H1 (cell line): Measurements from ENCODE around the gene CCNYL1. TPM values are rescaled to one million over a fixed set of nuclear protein-coding genes. Genes with fewer than 3 reads are reported as not detected.

Experiments used
- CTCF ChIA-PET: fragments of 300-600 bp; sonication (Branson Sonifier 250); formaldehyde crosslinking; loops from one replicate; lab custom pipeline; 2021; ENCODE audit not compliant: partially characterized antibody; lab: Charles Lee
- POLR2A ChIA-PET: fragments of 300-600 bp; sonication (Branson Sonifier 250); formaldehyde crosslinking; loops from one replicate; lab custom pipeline; 2021; ENCODE audit warnings: inconsistent platforms; ENCODE audit not compliant: partially characterized antibody; lab: Charles Lee
- DNase-seq, 2 experiments: peaks; one replicate each; pipeline versions ENCODE4 v3.0.0 to v3.0.0-alpha.2; 2010 to 2022; ENCODE audit warnings: low spot score in 2 of 2, low read depth in 1 of 2, mixed read lengths in 1 of 2
- FAIRE-seq: peaks from 2 replicates; lab custom pipeline; 2011; peaks lifted over from hg19 to GRCh38; lab: Jason Lieb, UNC
- H2AFZ ChIP-seq: 2 replicates; pipeline ENCODE4 v1.8.1; 2012; ENCODE audit warnings: low read length, inconsistent platforms
- H2AK5ac ChIP-seq: 2 replicates; pipeline ENCODE4 v1.6.1; 2013; ENCODE audit warnings: low read depth, low read length
- H2BK120ac ChIP-seq: replicated peaks from 2 replicates; pipeline ENCODE3; 2013; ENCODE audit warnings: low read depth, low read length, inconsistent platforms
- H2BK12ac ChIP-seq: 2 replicates; pipeline ENCODE4 v1.6.1; 2013; ENCODE audit warnings: low read depth, low read length
- H2BK15ac ChIP-seq: 2 replicates; pipeline ENCODE4 v1.6.1; 2013; ENCODE audit warnings: low read length
- H2BK20ac ChIP-seq: 2 replicates; pipeline ENCODE4 v1.6.1; 2013; ENCODE audit warnings: low read length
- H2BK5ac ChIP-seq: 2 replicates; pipeline ENCODE4 v1.6.1; 2013; ENCODE audit warnings: low read depth, low read length
- H3K14ac ChIP-seq: 2 replicates; pipeline ENCODE4 v1.6.1; 2013; ENCODE audit warnings: inconsistent platforms; ENCODE audit not compliant: insufficient read length
- H3K18ac ChIP-seq: 2 replicates; pipeline ENCODE4 v1.6.1; 2013; ENCODE audit warnings: low read length; ENCODE audit errors: extremely low read depth
- H3K23ac ChIP-seq: 2 replicates; pipeline ENCODE4 v1.6.1; 2013; ENCODE audit warnings: inconsistent platforms; ENCODE audit not compliant: insufficient read length
- H3K23me2 ChIP-seq: 2 replicates; pipeline ENCODE4 v1.6.1; 2013; ENCODE audit warnings: low read depth, low read length
- H3K27ac ChIP-seq: 2 replicates; pipeline ENCODE4 v1.6.1; 2011; ENCODE audit warnings: low read depth, low read length, inconsistent platforms
- H3K27me3 ChIP-seq, 4 experiments: replicated peaks in 1 of 4; 1 replicate in 1 of 4; 2 replicates in 3 of 4; pipeline versions ENCODE4 v1.6.1 to v1.8.1; 2011 to 2013; ENCODE audit warnings: low read length in 3 of 4, mild to moderate bottlenecking in 3 of 4, inconsistent platforms in 2 of 4, mixed read lengths in 2 of 4, moderate library complexity in 1 of 4; ENCODE audit not compliant: control insufficient read depth in 3 of 4, insufficient read depth in 3 of 4; ENCODE audit errors: extremely low read depth in 1 of 4
- H3K36me3 ChIP-seq, 4 experiments: 2 replicates each; pipeline versions ENCODE4 v1.6.1 to v1.8.1; 2011 to 2013; ENCODE audit warnings: mild to moderate bottlenecking in 4 of 4, low read length in 3 of 4, moderate library complexity in 2 of 4, control low read depth in 1 of 4, inconsistent platforms in 1 of 4; ENCODE audit not compliant: insufficient read depth in 4 of 4, control insufficient read depth in 2 of 4
- H3K4ac ChIP-seq: replicated peaks from 2 replicates; pipeline ENCODE3; 2013; ENCODE audit warnings: low read length, low read depth, mixed read lengths, inconsistent platforms; ENCODE audit not compliant: insufficient read length
- H3K4me1 ChIP-seq, 4 experiments: replicated peaks in 1 of 4; 1 replicate in 1 of 4; 2 replicates in 3 of 4; pipeline versions ENCODE4 v1.6.1 to v1.8.1; 2011 to 2013; ENCODE audit warnings: low read length in 3 of 4, inconsistent platforms in 2 of 4, mixed read lengths in 1 of 4; ENCODE audit not compliant: insufficient read depth in 4 of 4, control insufficient read depth in 3 of 4
- H3K4me2 ChIP-seq, 2 experiments: 2 replicates each; pipeline versions ENCODE4 v1.6.1 to v1.8.1; 2011 to 2013; ENCODE audit warnings: low read depth in 2 of 2, low read length in 2 of 2, control low read depth in 1 of 2, inconsistent platforms in 1 of 2, mild to moderate bottlenecking in 1 of 2; ENCODE audit not compliant: insufficient read depth in 1 of 2
- H3K4me3 ChIP-seq, 4 experiments: fragments of 200-600, 300-600 bp in 1 of 4; sonication (generic), shearing (Covaris generic), sonication (Bioruptor Twin) in 1 of 4; 2 replicates each; pipeline versions ENCODE4 v1.5.1 to v1.8.1; 2011 to 2016; ENCODE audit warnings: low read length in 4 of 4, low read depth in 3 of 4, control low read depth in 2 of 4, inconsistent platforms in 2 of 4, mild to moderate bottlenecking in 2 of 4, mixed read lengths in 1 of 4, moderate library complexity in 1 of 4; ENCODE audit not compliant: insufficient read depth in 2 of 4; ENCODE audit errors: extremely low read depth in 1 of 4
- H3K56ac ChIP-seq: replicated peaks from 2 replicates; pipeline ENCODE3; 2013; ENCODE audit warnings: low read depth, mild to moderate bottlenecking, mixed read lengths, low read length, inconsistent platforms; ENCODE audit not compliant: insufficient read length
- H3K79me1 ChIP-seq: 2 replicates; pipeline ENCODE4 v1.6.1; 2013; ENCODE audit warnings: low read depth, low read length, control low read depth
- H3K79me2 ChIP-seq, 2 experiments: 2 replicates each; pipeline versions ENCODE4 v1.6.1 to v1.8.1; 2012 to 2013; ENCODE audit warnings: low read length in 2 of 2, mild to moderate bottlenecking in 2 of 2, inconsistent platforms in 1 of 2; ENCODE audit not compliant: insufficient read depth in 2 of 2, control insufficient read depth in 1 of 2
- H3K9ac ChIP-seq, 4 experiments: replicated peaks in 1 of 4; 1 replicate in 1 of 4; 2 replicates in 3 of 4; pipeline versions ENCODE4 v1.6.1 to v1.8.1; 2011 to 2013; ENCODE audit warnings: low read depth in 3 of 4, low read length in 3 of 4, control low read depth in 2 of 4, mild to moderate bottlenecking in 2 of 4, moderate library complexity in 2 of 4, inconsistent platforms in 1 of 4; ENCODE audit errors: extremely low read depth in 1 of 4
- H3K9me3 ChIP-seq, 2 experiments: 2 replicates each; pipeline versions ENCODE4 v1.6.1 to v1.8.1; 2012 to 2013; ENCODE audit warnings: mild to moderate bottlenecking in 2 of 2, moderate library complexity in 2 of 2, control low read depth in 1 of 2, inconsistent platforms in 1 of 2, low read depth in 1 of 2, low read length in 1 of 2, mixed read lengths in 1 of 2; ENCODE audit not compliant: insufficient read depth in 2 of 2
- H4K20me1 ChIP-seq, 2 experiments: replicated peaks in 1 of 2; 2 replicates each; pipeline versions ENCODE3 to v1.8.1; 2011 to 2013; ENCODE audit warnings: inconsistent platforms in 2 of 2, low read length in 2 of 2, mild to moderate bottlenecking in 1 of 2; ENCODE audit not compliant: insufficient read depth in 2 of 2, control insufficient read depth in 1 of 2
- H4K5ac ChIP-seq: 2 replicates; pipeline ENCODE4 v1.6.1; 2013; ENCODE audit warnings: low read length, low read depth, mixed read lengths, inconsistent platforms; ENCODE audit not compliant: insufficient read length
- H4K8ac ChIP-seq: 2 replicates; pipeline ENCODE4 v1.8.0; 2013; ENCODE audit warnings: mild to moderate bottlenecking, moderate library complexity, low read length, inconsistent platforms; ENCODE audit not compliant: insufficient read depth; ENCODE audit errors: extremely low read depth
- H4K91ac ChIP-seq: replicated peaks from 2 replicates; pipeline ENCODE3; 2013; ENCODE audit warnings: low read length, mixed read lengths, inconsistent platforms; ENCODE audit not compliant: insufficient read length
- RXRA ChIP-seq: IDR thresholded peaks from 2 replicates; pipeline ENCODE4 v1.6.1; 2011; ENCODE audit warnings: low read depth, mild to moderate bottlenecking, low read length, moderate library complexity; ENCODE audit not compliant: insufficient read depth
- WGBS, 2 experiments: shearing (Covaris generic) in 1 of 2; methylation state at CpG; one replicate each; pipeline versions ENCODE4 v1.1.6 to v1.1.7; 2013 to 2015; ENCODE audit warnings: low lambda C conversion rate in 2 of 2, mixed read lengths in 2 of 2, inconsistent platforms in 1 of 2, low coverage in 1 of 2, missing lambda C conversion rate in 1 of 2; ENCODE audit not compliant: insufficient replicate concordance in 2 of 2, insufficient coverage in 1 of 2, insufficient read length in 1 of 2; ENCODE audit errors: extremely low coverage in 1 of 2, missing lambda C conversion rate in 1 of 2; 5-methylcytosine and 5-hydroxymethylcytosine counted together
- polyA plus RNA-seq, 7 experiments: library from polyadenylated mRNA; depleted of rRNA in 3 of 7; stranded (reverse) in 5 of 7; unstranded in 2 of 7; fragments of >200 nt in 5 of 7; fragments of 200-250 nt in 2 of 7; gene quantifications; 1 replicate in 5 of 7; 2 replicates in 1 of 7; 4 replicates in 1 of 7; pipeline versions ENCODE4 v1.2.1 to v1.2.3, GENCODE V29; 2011 to 2013; ENCODE audit warnings: missing spikeins in 2 of 7, mixed read lengths in 2 of 7
- total RNA-seq: library from RNA; stranded (reverse); fragmentation: NEBNext Ultra II Directional; extraction: Animal tissue kit (Norgen Biotek cat#: 25700); gene quantifications from 2 replicates; pipeline ENCODE4 v1.2.1, GENCODE V29; 2021

The CCNYL1 gene
- total and polyA plus RNA-seq, 2 of the 8 experiments (the other 6 are each of a cell fraction or from before 2014, with no cell fraction given), result 13.3 to 35.4 TPM

DNA sequence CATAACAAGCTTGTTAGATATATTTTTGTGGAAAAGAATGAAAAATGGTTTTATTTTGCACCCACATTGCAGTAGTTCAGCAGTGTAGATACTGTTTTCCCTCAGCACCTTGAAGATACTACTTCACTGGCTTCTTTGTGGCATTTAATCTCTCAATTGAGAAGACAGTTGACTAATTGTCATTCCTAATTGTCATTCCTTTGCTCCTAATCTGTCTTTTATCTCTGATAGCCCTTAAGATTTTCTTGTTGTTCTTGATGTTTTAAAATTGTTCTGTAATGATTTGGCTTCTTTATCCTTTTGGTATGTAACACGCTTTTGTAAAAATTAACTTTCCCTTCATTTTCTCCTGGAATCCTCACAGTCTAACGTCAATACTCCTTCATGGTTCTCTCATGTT lies 38.0 kb upstream of the CCNYL1 start:
- CTCF ChIA-PET, result no interaction called here
- H2BK120ac ChIP-seq, result no peak overlapping the region
- no peak overlapping the region for H3K4ac ChIP-seq
- no peak overlapping the region for H2BK20ac ChIP-seq
- H3K27me3 ChIP-seq, result no peaks in the 10 kb centered on the region
- no peak overlapping the region for H2BK15ac ChIP-seq
- H4K91ac ChIP-seq, result no peak overlapping the region
- peaks cover 0 to 7% (median 2%) of the 10 kb centered on the region in 4 experiments; a peak in 5 of 7 replicates for H3K4me1 ChIP-seq
- H3K79me1 ChIP-seq, result no peaks in the 10 kb centered on the region
- no peak overlapping the region for H3K4me3 ChIP-seq
- H2AFZ ChIP-seq, result no peak overlapping the region
- no peak for DNase-seq
- H3K9me3 ChIP-seq, result no peaks in the 10 kb centered on the region
- no peaks in the 10 kb centered on the region for H3K36me3 ChIP-seq
- no peaks in the 10 kb centered on the region for H3K23me2 ChIP-seq
- H2AK5ac ChIP-seq, result no peak overlapping the region
- no peak for FAIRE-seq
- no peak overlapping the region for H3K4me2 ChIP-seq
- H3K14ac ChIP-seq, result no peak overlapping the region
- H3K18ac ChIP-seq, result no peak overlapping the region
- H4K20me1 ChIP-seq, result no peaks in the 10 kb centered on the region
- peak overlapping the region; percentile 71 for H4K5ac ChIP-seq
- H2BK12ac ChIP-seq, result no peak overlapping the region
- no peak overlapping the region for H3K9ac ChIP-seq
- no peak overlapping the region for H4K8ac ChIP-seq
- H3K23ac ChIP-seq, result no peak overlapping the region
- no peak overlapping the region for H2BK5ac ChIP-seq
- H3K79me2 ChIP-seq, result no peaks in the 10 kb centered on the region
- H3K27ac ChIP-seq, result no peak overlapping the region
- H3K56ac ChIP-seq, result no peak overlapping the region
- POLR2A ChIA-PET, result interaction anchor here (1.4 kb wide), 1 partner anchor 14 kb away, joined by 3 read pairs; no protein-coding TSS in a partner anchor
- WGBS, 2 experiments, result 44% methylated on average over 2 of the region's 2 CpGs; no CpG with 5 or more reads in 1 of the 2 experiments
- TF ChIP-seq RXRA, result no peak
